ENCODE measurements around the gene BTNL3.
"Not testable (repeated sequence)": the region's sequence is repeated elsewhere in the genome, so short reads cannot be mapped to it uniquely, and the experiment has no call there.

The BTNL3 gene

GRCh38 chr5:180988592-180988991 is at the start of gene BTNL3:
Gene BTNL3 (plus strand): TSS chr5:180988846. CDS start chr5:180989029, 183 bp downstream.
- DNase-seq = no peak

GRCh38 chr5:180950291-180950949 is 38.2 kb upstream of the BTNL3 start:
- no peak for DNase-seq

- DNase-seq = no peak
These were observed 29.0 kb upstream of the BTNL3 start for GRCh38 chr5:180959661-180960060.

DNA sequence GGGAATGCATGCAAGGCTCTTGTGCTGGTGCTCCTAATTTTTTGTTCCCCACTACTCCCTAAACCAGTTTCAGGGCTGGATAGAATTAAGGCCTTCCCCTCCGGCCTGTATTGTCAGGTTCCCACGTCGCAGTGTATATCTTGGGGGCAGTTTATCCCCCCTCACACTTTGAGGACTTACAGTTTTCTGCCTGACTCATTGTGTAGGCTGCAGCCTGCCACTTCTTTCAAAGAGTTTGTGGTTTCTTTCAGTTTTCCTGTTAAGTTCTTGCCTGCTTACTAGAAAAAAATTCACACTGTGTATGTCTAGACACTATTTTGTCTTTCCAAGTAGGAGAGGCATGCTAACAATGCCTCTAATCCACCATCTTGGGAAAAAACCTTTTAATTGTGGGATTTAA is 28.4 kb upstream of the BTNL3 start:
- DNase-seq = no peak

DNA sequence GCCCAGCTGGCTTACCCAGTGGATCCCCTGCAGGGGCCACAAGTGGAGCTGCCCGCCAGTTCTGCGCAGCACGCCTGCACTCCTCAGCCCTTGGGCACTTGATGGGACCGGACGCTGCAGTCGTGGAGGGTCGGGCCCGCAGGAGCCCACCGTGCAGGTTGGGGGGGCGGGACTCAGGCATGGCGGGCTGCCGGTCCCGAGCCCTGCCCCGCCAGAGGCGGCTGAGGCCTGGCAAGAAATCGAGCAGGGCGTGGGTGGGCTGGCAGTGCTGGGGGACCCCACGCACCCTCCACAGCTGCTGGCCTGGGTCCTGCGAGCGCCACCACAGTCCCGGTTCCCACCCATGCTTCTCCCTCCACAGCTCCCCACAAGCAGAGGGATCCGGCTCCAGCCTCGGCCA is 19.2 kb upstream of the BTNL3 start:
- no peak for DNase-seq

DNA sequence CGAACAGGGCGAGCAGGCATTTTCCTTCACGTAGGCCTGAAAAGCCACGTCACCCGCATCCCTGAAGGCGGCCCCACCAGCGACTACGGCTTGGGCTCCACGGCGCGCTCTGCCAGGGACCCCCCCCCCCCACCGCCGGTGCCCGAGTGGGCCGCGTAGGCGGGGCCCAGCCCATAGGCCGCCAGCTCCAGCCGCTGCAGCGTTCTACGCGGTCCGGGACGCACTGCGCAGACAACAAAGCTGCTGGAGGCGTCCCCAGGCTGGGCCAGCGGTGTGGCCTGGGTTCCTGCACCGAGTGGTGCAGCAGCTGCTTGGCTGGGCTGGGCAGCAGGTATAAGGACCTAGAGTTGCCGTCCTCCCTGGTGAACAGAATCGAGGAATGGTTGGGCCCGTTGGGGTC is 18.3 kb upstream of the BTNL3 start:
- DNase-seq = no peak

DNA sequence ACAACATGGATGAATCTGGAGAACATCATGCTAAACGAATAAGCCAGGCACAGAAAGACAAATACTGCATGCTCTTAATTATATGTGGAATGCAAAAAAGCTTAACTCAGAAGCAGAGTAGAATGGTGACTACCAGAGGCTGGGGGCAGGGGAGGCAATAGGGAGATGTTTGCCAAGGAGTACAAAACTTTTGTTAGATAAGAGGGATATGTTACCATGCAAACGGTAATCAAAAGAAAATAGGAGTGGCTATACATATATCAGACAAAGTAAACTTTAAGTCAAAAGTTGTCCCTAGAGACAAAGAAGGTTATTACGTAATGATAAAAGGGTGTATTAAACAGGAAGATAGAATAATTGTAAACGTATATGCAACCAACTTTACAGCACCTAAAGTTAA is 17.8 kb upstream of the BTNL3 start:
- DNase-seq = no peak

DNA sequence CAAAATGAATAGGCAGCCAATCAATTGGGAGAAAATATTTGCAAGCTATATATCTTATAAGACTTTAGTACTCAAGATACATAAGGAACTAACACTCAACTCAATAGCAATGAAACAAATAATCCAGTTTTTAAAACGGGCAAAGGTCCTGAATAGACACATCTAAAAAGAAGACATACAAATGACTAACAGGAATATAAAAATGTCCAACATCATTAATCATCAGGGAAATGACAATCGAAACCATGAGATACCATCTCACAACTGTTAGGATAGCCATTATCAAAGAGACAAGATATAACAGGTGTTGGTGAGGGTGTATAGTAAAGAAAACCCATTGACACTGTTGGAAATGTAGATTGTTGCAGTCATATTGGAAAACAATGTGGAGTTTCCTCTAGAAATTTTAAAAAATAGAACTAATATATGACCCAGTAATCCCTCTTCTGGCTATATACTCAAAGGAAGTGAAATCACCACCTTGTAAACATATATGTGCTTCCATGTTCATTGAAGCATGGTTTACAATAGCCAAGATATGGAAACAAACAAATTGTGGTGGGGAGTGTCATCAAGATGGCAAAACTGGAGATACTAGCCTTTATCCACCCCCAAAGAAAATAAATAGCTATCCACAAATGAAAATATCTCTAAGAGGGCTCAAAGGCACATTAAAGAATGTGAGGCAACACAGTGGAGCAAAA is 13.9 kb upstream of the BTNL3 start:
- DNase-seq = no peak

DNA sequence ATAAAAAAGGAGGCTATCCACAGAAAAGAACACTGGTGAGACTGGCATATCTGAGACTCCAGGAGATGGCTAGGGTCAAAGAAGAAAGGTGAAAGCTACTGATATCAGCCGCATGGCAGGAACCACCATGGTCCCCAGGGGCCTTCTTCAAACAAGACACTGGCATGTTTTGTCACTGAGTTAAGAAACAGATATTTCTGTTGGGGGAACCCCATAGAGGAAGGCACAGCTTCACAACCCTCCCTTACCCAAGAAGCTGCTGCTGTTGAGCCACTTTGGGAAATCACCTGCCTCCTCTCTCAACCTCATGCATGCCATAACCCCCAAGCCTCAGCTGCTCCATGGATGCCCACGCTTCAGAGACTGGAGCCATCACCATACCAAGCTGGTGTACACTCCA is 13.3 kb upstream of the BTNL3 start:
- DNase-seq = no peak

- no peak for DNase-seq
These were observed 12.1 kb upstream of the BTNL3 start for GRCh38 chr5:180976518-180976917.

- no peak for DNase-seq
These were observed 10.8 kb upstream of the BTNL3 start for GRCh38 chr5:180977852-180978251.

- DNase-seq = no peak
These were observed 6.5 kb upstream of the BTNL3 start for GRCh38 chr5:180982008-180982741.

- DNase-seq = no peak
These were observed 630 bp upstream of the BTNL3 start for GRCh38 chr5:180988016-180988415.

DNA sequence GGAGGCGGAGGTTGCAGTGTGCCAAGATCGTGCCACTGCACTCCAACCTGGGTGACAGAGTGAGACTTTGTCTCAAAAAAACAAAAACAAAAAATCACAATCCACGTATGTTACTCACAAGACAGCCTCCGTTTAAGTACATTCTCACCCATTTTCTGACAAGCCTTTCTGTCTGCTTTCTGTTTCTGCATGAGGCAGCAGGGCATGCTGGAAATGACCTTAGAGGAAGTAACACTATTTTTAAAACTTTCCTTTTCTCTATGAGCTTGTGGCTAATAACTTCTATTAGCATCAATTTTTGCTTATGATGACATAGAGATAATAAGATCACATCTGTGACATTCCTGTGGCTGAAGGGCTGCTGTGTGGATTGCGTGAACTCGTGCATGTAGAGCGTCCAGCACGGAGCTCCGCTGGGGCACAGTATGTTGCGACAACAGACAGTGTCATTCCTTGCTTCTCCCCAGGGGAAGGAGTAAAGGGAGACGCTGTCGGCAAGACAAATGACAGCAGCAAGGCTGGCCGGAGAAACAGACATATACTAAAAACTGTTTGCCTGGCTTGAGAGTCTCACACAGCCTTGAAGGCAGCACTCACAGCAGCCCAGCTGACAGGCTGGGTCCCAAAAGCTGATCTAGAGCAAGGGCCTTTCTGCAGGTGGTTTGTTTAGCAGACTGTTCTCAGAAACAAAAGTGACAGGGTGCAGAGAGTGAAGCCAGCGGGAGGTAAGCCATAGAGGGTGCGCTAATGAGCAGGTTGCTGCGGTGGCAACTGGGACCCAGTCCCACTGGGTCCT is 1.6 kb downstream of the BTNL3 start:
- no peak for DNase-seq

DNA sequence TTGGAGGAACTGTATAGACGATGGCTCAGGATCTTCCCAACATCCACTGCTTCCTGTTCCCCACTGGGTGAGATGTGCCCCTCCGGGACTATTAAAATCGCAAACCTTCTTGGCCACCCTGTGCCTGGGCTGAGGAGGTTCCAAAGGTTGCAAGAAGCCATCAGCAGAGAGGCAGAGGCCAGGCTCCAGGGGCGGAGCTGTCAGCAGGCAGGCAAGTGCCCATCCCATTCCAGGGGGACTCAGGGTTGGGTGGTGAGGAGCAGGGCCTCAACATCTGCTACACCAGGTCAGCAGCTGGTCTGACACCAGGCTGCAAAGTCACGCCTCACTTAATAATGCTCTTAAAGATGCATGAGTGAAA is 2.2 kb downstream of the BTNL3 start:
- no peak for DNase-seq

GRCh38 chr5:181001947-181002346 is 13.3 kb downstream of the BTNL3 start:
- DNase-seq = no peak

DNA sequence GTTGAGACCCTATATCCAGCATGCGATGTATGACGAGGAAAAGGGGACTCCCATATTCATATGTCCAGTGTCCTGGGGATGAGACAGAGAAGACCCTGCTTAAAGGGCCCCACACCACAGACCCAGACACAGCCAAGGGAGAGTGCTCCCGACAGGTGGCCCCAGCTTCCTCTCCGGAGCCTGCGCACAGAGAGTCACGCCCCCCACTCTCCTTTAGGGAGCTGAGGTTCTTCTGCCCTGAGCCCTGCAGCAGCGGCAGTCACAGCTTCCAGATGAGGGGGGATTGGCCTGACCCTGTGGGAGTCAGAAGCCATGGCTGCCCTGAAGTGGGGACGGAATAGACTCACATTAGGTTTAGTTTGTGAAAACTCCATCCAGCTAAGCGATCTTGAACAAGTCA is 17.1 kb downstream of the BTNL3 start:
- DNase-seq = no peak

DNA sequence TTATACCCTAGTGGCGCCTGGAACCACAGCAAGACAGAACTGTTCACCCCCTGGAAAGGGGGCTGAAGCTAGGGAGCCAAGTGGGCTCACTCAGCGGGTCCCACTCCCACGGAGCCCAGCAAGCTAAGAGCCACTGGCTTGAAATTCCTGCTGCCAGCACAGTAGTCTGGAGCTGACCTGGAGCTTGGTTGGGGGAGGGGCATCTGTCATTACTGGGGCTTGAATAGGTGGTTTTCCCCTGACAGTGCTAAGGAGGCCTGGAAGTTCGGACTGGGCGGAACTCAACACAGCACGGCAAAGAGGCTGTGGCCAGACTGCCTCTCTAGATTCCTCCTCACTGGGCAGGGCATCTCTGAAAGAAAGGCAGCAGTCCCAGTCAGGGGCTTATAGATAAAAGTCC is 19.5 kb downstream of the BTNL3 start:
- DNase-seq = no peak

- DNase-seq = not testable (repeated sequence)
These were observed 21.4 kb downstream of the BTNL3 start for GRCh38 chr5:181010018-181010417.

DNA sequence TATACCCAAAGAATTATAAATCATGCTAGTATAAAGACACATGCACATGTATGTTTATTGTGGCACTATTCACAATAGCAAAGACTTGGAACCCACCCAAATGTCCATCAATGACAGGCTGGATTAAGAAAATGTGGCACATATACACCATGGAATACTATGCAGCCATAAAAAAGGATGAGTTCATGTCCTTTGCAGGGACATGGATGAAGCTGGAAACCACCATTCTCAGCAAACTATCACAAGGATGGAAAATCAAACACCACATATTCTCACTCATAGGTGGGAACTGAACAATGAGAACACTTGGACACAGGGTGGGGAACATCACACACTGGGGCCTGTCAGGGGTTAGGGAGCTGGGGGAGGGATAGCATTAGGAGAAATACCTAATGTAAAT is 26.0 kb downstream of the BTNL3 start:
- not testable (repeated sequence) for DNase-seq

DNA sequence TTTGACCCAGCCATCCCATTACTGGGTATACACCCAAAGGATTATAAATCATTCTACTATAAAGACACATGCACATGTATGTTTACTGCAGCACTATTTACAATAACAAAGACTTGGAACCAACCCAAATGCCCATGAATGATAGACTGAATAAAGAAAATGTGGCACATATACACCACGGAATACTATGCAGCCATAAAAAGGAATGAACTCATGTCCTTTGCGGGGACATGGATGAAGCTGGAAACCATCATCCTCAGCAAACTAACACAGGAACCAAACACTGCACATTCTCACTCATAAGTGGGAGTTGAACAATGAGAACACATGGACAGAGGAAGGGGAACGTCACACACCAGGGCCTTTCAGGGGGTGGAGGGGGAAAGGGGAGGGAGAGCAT is 28.8 kb downstream of the BTNL3 start:
- DNase-seq = not testable (repeated sequence)

- no peak for DNase-seq
These were observed 32.0 kb downstream of the BTNL3 start for GRCh38 chr5:181020688-181021087.
